NCI-H526 (cell line): Measurements from ENCODE around the gene ZNF746.

Experiments
- DNase-seq, 2 experiments: peaks; one replicate each; lab custom pipeline; 2025; lab: John Stamatoyannopoulos, UW

ZNF746 gene

DNA sequence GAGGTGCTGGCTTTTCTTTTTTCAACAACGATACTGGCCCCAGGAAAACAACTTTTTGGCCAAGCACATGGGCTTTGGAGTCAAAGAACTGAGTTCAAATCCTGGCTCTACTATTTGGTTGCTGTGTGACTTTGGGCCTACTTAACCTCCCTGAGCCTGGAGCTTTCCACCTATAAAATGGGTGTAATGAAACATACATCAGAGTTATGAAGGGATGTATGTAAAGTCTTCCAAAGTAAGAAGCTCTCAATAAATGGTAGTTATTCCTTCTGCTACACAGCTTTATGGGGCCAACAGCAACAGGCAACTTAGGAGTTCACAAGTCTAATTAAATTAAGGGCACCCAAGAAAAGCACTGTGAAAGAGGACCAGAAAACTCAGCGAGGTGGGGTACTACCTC is 69.7 kb downstream of the ZNF746 start:
- no peak for DNase-seq

DNA sequence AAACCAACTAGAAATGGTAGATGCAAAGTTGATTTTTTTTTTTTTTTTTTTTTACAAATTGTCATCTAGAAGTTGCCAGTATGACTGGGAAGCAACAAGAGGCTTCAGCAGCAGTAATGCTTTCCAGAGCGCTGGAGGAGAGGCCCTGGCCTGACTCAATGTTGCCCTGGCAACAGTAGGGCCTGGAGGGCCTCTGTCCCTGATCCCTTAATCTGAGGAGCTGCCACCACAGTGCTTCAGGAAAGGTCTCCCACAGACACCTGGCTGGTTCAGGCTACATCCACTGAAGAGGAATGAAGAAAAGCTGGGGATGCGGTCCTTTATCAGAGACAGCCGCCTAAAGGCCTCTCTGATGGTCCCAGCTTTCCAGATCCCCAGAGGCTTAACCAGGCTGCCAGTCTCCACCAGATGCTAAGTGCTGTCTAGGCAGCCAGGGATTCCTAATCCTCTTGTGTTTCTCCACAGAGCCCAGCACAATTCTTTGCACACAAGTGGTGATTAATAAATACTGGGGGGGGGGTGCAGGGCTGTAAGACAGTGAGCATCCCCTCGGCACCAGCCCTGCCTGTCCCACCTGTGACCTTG is 70.4 kb downstream of the ZNF746 start:
- no peak for DNase-seq

DNA sequence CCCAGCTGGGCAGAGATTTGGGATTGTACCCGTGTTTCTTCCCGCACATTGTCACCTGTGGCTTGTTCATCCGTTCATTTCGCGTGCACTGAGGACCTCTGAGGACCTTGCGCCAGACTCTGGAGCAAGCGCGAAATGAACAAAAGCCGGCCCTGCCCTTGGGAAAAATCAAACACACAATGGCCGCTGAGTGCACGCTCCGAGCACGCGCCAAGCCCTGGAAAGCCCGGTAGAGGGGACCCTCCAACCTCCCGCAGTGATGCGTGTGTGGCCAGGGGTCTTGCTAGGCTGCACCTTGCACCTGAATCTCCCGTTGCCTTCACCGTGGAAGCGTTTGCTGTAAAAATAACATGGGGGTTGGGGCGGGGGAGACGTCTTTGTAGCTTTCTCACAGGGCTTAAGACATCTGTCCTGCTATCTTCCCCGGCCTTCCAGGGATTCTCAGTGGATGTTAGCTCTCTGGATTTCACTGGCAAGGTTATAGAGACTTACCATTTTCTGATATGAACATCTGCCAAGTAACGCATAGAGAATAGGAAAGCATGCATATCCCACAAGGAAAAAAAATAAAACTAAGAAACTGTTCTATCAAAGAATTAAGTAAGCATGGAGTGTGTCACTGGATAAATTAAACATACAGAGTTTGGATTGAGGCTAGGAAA is 74.0 kb downstream of the ZNF746 start:
- no peak for DNase-seq

- DNase-seq: no peak
Observed at GRCh38 chr7:149422914-149423301, 74.7 kb downstream of the ZNF746 start.
